IMR-90 (cell line): ENCODE data around the gene P2RY2. TPM values are rescaled to one million over a fixed set of nuclear protein-coding genes. Genes with fewer than 3 reads are reported as not detected.

Source experiments
- ATAC-seq: fragments of 200-7000 bp; cut with Tn5 transposase; 2 replicates; pipeline ENCODE4 v1.9.1; 2020; ENCODE audit warnings: low read depth, mild to moderate bottlenecking, moderate library complexity
- BruUV-seq: library from RNA; stranded (reverse); fragments of 400-500 nt; replicated peaks from 2 replicates; lab custom pipeline; 2021; lab: Mats Ljungman, UMichigan
- CTCF ChIA-PET: fragments of 300-600 bp; formaldehyde crosslinking; extraction: SDS; loops from one replicate; lab custom pipeline; 2021; ENCODE audit warnings: antibody characterized with exemption; lab: Yijun Ruan, JAX
- POLR2A ChIA-PET: fragments of 300-600 bp; sonication (Branson Sonifier 250); formaldehyde crosslinking; loops from one replicate; lab custom pipeline; 2022; ENCODE audit warnings: antibody characterized with exemption; ENCODE audit not compliant: unreplicated experiment; lab: Charles Lee
- DNase-seq: peaks from one replicate; pipeline ENCODE4 v3.0.0; 2013
- H2AFZ ChIP-seq: replicated peaks from 2 replicates; pipeline ENCODE3; 2013; ENCODE audit warnings: low read length, mild to moderate bottlenecking; ENCODE audit not compliant: poor library complexity
- H2AK5ac ChIP-seq: 2 replicates; pipeline ENCODE4 v1.6.1; 2013; ENCODE audit warnings: low read depth, low read length, inconsistent platforms
- H2AK9ac ChIP-seq: replicated peaks from 2 replicates; pipeline ENCODE3; 2013; ENCODE audit warnings: mild to moderate bottlenecking, low read depth, low read length, moderate library complexity; ENCODE audit not compliant: poor library complexity
- H2BK120ac ChIP-seq: 2 replicates; pipeline ENCODE4 v1.6.1; 2013; ENCODE audit warnings: low read depth, low read length, inconsistent platforms
- H2BK15ac ChIP-seq: 3 replicates; pipeline ENCODE4 v1.6.1; 2013; ENCODE audit warnings: low read depth, low read length, inconsistent platforms
- H2BK20ac ChIP-seq: 2 replicates; pipeline ENCODE4 v1.6.1; 2013; ENCODE audit warnings: low read depth, mild to moderate bottlenecking, inconsistent platforms, low read length, moderate library complexity
- H2BK5ac ChIP-seq: 2 replicates; pipeline ENCODE4 v1.6.1; 2013; ENCODE audit warnings: mild to moderate bottlenecking, low read depth, low read length, inconsistent platforms; ENCODE audit not compliant: poor library complexity, severe bottlenecking
- H3K14ac ChIP-seq: replicated peaks from 2 replicates; pipeline ENCODE4 v1.6.1; 2013; ENCODE audit warnings: low read depth, low read length, inconsistent platforms
- H3K18ac ChIP-seq: 2 replicates; pipeline ENCODE4 v1.6.1; 2013; ENCODE audit warnings: low read depth, low read length, control low read depth
- H3K23ac ChIP-seq: 2 replicates; pipeline ENCODE4 v1.6.1; 2013; ENCODE audit warnings: low read depth, low read length, inconsistent platforms
- H3K27ac ChIP-seq: 2 replicates; pipeline ENCODE4 v1.5.1; 2013; ENCODE audit warnings: mild to moderate bottlenecking, control low read depth, low read length; ENCODE audit not compliant: insufficient read depth
- H3K27me3 ChIP-seq: 2 replicates; pipeline ENCODE4 v1.6.1; 2013; ENCODE audit warnings: low read length; ENCODE audit not compliant: control insufficient read depth, insufficient read depth
- H3K36me3 ChIP-seq: 2 replicates; pipeline ENCODE4 v1.6.1; 2013; ENCODE audit warnings: low read length, mixed read lengths; ENCODE audit not compliant: control insufficient read depth, insufficient read depth
- H3K4ac ChIP-seq: 2 replicates; pipeline ENCODE4 v1.6.1; 2013; ENCODE audit warnings: low read depth, low read length, inconsistent platforms
- H3K4me1 ChIP-seq: 2 replicates; pipeline ENCODE4 v1.6.1; 2013; ENCODE audit warnings: low read length, mixed read lengths; ENCODE audit not compliant: control insufficient read depth, insufficient read depth
- H3K4me2 ChIP-seq: 2 replicates; pipeline ENCODE4 v1.6.1; 2013; ENCODE audit warnings: low read depth, mild to moderate bottlenecking, control low read depth, low read length, moderate library complexity
- H3K4me3 ChIP-seq: 2 replicates; pipeline ENCODE4 v1.5.1; 2013; ENCODE audit warnings: low read depth, mild to moderate bottlenecking, control low read depth, low read length, moderate library complexity; ENCODE audit not compliant: insufficient read depth
- H3K56ac ChIP-seq: 2 replicates; pipeline ENCODE4 v1.6.1; 2013; ENCODE audit warnings: low read length, inconsistent platforms; ENCODE audit not compliant: insufficient read depth; ENCODE audit errors: extremely low read depth
- H3K79me1 ChIP-seq, 2 experiments: 2 replicates each; pipeline ENCODE4 v1.6.1; 2013; ENCODE audit warnings: low read length in 2 of 2, inconsistent platforms in 1 of 2, low read depth in 1 of 2
- H3K9ac ChIP-seq: 2 replicates; pipeline ENCODE4 v1.6.1; 2013; ENCODE audit warnings: low read depth, low read length, control low read depth
- H3K9me1 ChIP-seq: 2 replicates; pipeline ENCODE4 v1.6.1; 2013; ENCODE audit warnings: low read length, inconsistent platforms; ENCODE audit not compliant: insufficient read depth
- H3K9me3 ChIP-seq: 2 replicates; pipeline ENCODE4 v1.6.1; 2013; ENCODE audit warnings: low read length; ENCODE audit not compliant: control insufficient read depth, insufficient read depth
- H4K20me1 ChIP-seq: 2 replicates; pipeline ENCODE4 v1.6.1; 2013; ENCODE audit warnings: low read length, inconsistent platforms; ENCODE audit not compliant: insufficient read depth
- H4K5ac ChIP-seq: 2 replicates; pipeline ENCODE4 v1.6.1; 2013; ENCODE audit warnings: mild to moderate bottlenecking, low read depth, low read length, control low read depth
- H4K8ac ChIP-seq, 2 experiments: 2 replicates each; pipeline ENCODE4 v1.6.1; 2013; ENCODE audit warnings: low read depth in 2 of 2, low read length in 2 of 2, control low read depth in 1 of 2, inconsistent platforms in 1 of 2
- H4K91ac ChIP-seq: 2 replicates; pipeline ENCODE4 v1.6.1; 2013; ENCODE audit warnings: low read depth, low read length, inconsistent platforms; ENCODE audit not compliant: insufficient read depth
- BHLHE40 ChIP-seq: fragments of 150-350 bp; IDR thresholded peaks from 2 replicates; pipeline ENCODE4 v1.6.1; 2016; ENCODE audit warnings: mild to moderate bottlenecking, low read depth, low read length
- CTCF ChIP-seq: conservative IDR thresholded peaks from 2 replicates; pipeline ENCODE4 v1.5.1; 2012; ENCODE audit warnings: mild to moderate bottlenecking, low read depth, low read length, improper control_type of control experiment
- MAFK ChIP-seq: IDR thresholded peaks from 2 replicates; pipeline ENCODE4 v1.6.1; 2012; ENCODE audit warnings: low read depth, low read length, improper control_type of control experiment
- NFE2L2 ChIP-seq: fragments of 150-350 bp; IDR thresholded peaks from 2 replicates; pipeline ENCODE4 v1.6.1; 2016; ENCODE audit warnings: low read depth, mild to moderate bottlenecking, low read length
- RCOR1 ChIP-seq: IDR thresholded peaks from 2 replicates; pipeline ENCODE4 v1.6.1; 2012; ENCODE audit warnings: mild to moderate bottlenecking, low read length, improper control_type of control experiment; ENCODE audit not compliant: insufficient replicate concordance
- whole genome bisulfite sequencing, 2 experiments: methylation state at CpG; one replicate each; pipeline versions ENCODE4 v1.1.5 to v1.1.7; 2013; ENCODE audit warnings: missing lambda C conversion rate in 2 of 2; ENCODE audit not compliant: insufficient read length in 1 of 2; ENCODE audit errors: extremely low coverage in 2 of 2; 5-methylcytosine and 5-hydroxymethylcytosine counted together
- dilution Hi-C: fragments of 300-500 bp; cut with HindIII; formaldehyde crosslinking; loops from one replicate; pipeline ENCODE4 v1.14.3; 2018; ENCODE audit warnings: low sequenced_read_pairs; ENCODE audit not compliant: unreplicated experiment
- in situ Hi-C: fragments of 300-500 bp; cut with MboI; formaldehyde crosslinking; loops from 3 replicates; pipeline ENCODE4 v1.14.3; 2019; ENCODE audit warnings: low sequenced_read_pairs, inconsistent platforms, mixed read lengths
- intact Hi-C: fragments of 100-400 bp; cut with micrococcal nuclease; formaldehyde crosslinking; loops from 2 replicates; pipeline ENCODE4 v1.10.0; 2022
- polyA plus RNA-seq, 3 experiments: library from polyadenylated mRNA; depleted of rRNA; stranded (reverse); fragments of >200 nt; gene quantifications; 2 replicates each; pipeline ENCODE4 v1.2.3, GENCODE V29; 2012; ENCODE audit warnings: low replicate concordance in 1 of 3
- total RNA-seq: library from RNA; depleted of rRNA; stranded (reverse); fragments of >200 nt; gene quantifications from 2 replicates; pipeline ENCODE4 v1.2.3, GENCODE V29; 2012

P2RY2 gene
- total and polyA plus RNA-seq, 2 of the 4 experiments (the other 2 are of a cell fraction), result not detected

GRCh38 chr11:73229896-73230875, 12.1 kb downstream of the P2RY2 start:
- POLR2A ChIA-PET, result no interaction called here

More at GRCh38 chr11:73229896-73230875, 12.1 kb downstream of the P2RY2 start:
- no peak overlapping the region for H2BK20ac ChIP-seq
- no peak overlapping the region for H3K27ac ChIP-seq
- peaks cover 20% of the 10 kb centered on the region for H3K27me3 ChIP-seq
- H4K91ac ChIP-seq, result no peak overlapping the region
- H2AK5ac ChIP-seq, result 0 out of 2 replicates have a peak overlapping the region, but pooled peaks have one; percentile 9
- peak overlapping the region; percentile 15; the same call in 1 of the 2 replicates for H4K5ac ChIP-seq
- TF ChIP-seq NFE2L2 (no peak), MAFK (no peak), CTCF (no peak), RCOR1 (no peak), BHLHE40 (no peak)
- H4K20me1 ChIP-seq, result no peaks in the 10 kb centered on the region
- H3K23ac ChIP-seq, result no peak overlapping the region
- H2BK5ac ChIP-seq, result no peak overlapping the region
- H2AFZ ChIP-seq, result peak overlapping the region; percentile 83
- H3K9me3 ChIP-seq, result no peaks in the 10 kb centered on the region
- ATAC-seq, result peak; percentile 21; the same call in 1 of the 2 replicates
- no peaks in the 10 kb centered on the region for H3K36me3 ChIP-seq
- CTCF ChIA-PET, result no interaction called here
- 0 out of 2 replicates have a peak overlapping the region, but pooled peaks have one; percentile 37 for H3K14ac ChIP-seq
- DNase-seq, result no peak
- H2BK15ac ChIP-seq, result no peak overlapping the region
- peaks cover 15% of the 10 kb centered on the region; the same call in 1 of the 2 replicates for H3K4me1 ChIP-seq
- in situ Hi-C loops, result no loop called here
- no peak overlapping the region for H2AK9ac ChIP-seq
- H3K56ac ChIP-seq, result no peak overlapping the region
- no TSS peak for BruUV-seq
- intact Hi-C loops, result no loop called here
- H3K4ac ChIP-seq, result no peak overlapping the region
- H3K18ac ChIP-seq, result no peak overlapping the region
- no peak overlapping the region for H3K9ac ChIP-seq
- H3K79me1 ChIP-seq, result no peaks in the 10 kb centered on the region
- H3K4me3 ChIP-seq, result no peak overlapping the region
- dilution Hi-C loops, result no loop called here
- no peak overlapping the region; the same call in 1 of the 2 replicates for H3K4me2 ChIP-seq
- no peaks in the 10 kb centered on the region for H3K9me1 ChIP-seq
- 49% methylated on average over 6 of the region's 16 CpGs; no CpG with 5 or more reads in 1 of the 2 experiments for WGBS, 2 experiments
- peak overlapping the region in 1 of 2 experiments; percentile 62; a peak in 1 of 4 replicates for H4K8ac ChIP-seq
- no peak overlapping the region for H2BK120ac ChIP-seq
